Esophagus (tissue), 2 donors: Measurements from ENCODE around the gene SNCB. TPM values are rescaled to one million over a fixed set of nuclear protein-coding genes. Genes with fewer than 3 reads are reported as not detected.

Experiments
- H3K27ac ChIP-seq, 2 donors: one replicate each; pipeline ENCODE4 v1.5.1; 2013; ENCODE audit warnings: low read depth in 2 of 2, mild to moderate bottlenecking in 2 of 2, inconsistent platforms in 1 of 2, low read length in 1 of 2, moderate library complexity in 1 of 2
- H3K27me3 ChIP-seq, 2 donors: one replicate each; pipeline ENCODE4 v1.6.1; 2013; ENCODE audit warnings: low read length in 2 of 2, control low read depth in 1 of 2, mild to moderate bottlenecking in 1 of 2; ENCODE audit not compliant: insufficient read depth in 2 of 2, control insufficient read depth in 1 of 2
- H3K36me3 ChIP-seq, 2 donors: one replicate each; pipeline ENCODE4 v1.6.1; 2013; ENCODE audit warnings: low read length in 1 of 2; ENCODE audit not compliant: control insufficient read depth in 2 of 2, insufficient read depth in 2 of 2
- H3K4me1 ChIP-seq, 2 donors: one replicate each; pipeline ENCODE4 v1.6.1; 2013; ENCODE audit warnings: low read length in 1 of 2; ENCODE audit not compliant: control insufficient read depth in 2 of 2, insufficient read depth in 2 of 2
- H3K4me3 ChIP-seq, 2 donors: one replicate each; pipeline ENCODE4 v1.5.1; 2013; ENCODE audit warnings: low read length in 2 of 2, mild to moderate bottlenecking in 2 of 2, low read depth in 1 of 2, moderate library complexity in 1 of 2
- H3K9me3 ChIP-seq, 2 donors: one replicate each; pipeline ENCODE4 v1.6.1; 2013; ENCODE audit warnings: mild to moderate bottlenecking in 2 of 2, low read depth in 1 of 2, low read length in 1 of 2, moderate library complexity in 1 of 2; ENCODE audit not compliant: control insufficient read depth in 2 of 2, insufficient read depth in 1 of 2
- WGBS, 2 donors: extraction: QIAGEN DNeasy Blood & Tissue Kit; methylation state at CpG; one replicate each; pipeline ENCODE4 v1.1.7; 2013; 5-methylcytosine and 5-hydroxymethylcytosine counted together
- polyA plus RNA-seq, 2 donors: library from polyadenylated mRNA; stranded (reverse); fragments of 200-250 nt; gene quantifications; one replicate each; pipeline ENCODE4 v1.2.3, GENCODE V29; 2013
- donor health status: healthy with polysubstance abuse.
- donor health status: Bipolar disorder and iron deficiency.

The SNCB gene
- polyA plus RNA-seq, 2 donors = not detected

- WGBS, 2 donors = 52 to 53% methylated on average over 18 of the region's 18 CpGs
- Histone ChIP-seq H3K27me3 (no peaks in the 10 kb centered on the region), H3K4me1 (no peaks in the 10 kb centered on the region)
Measured at GRCh38 chr5:176671890-176672747, 41.8 kb upstream of the SNCB start.

GRCh38 chr5:176671399-176671798 lies 41.1 kb upstream of the SNCB start:
- Histone ChIP-seq H3K4me1 (no peaks in the 10 kb centered on the region), H3K36me3 (no peaks in the 10 kb centered on the region), H3K4me3 (no peak overlapping the region), H3K27me3 (no peaks in the 10 kb centered on the region), H3K27ac (no peak overlapping the region), H3K9me3 (no peaks in the 10 kb centered on the region)
- WGBS, 2 donors = 63% methylated on average over 4 of the region's 4 CpGs

More at GRCh38 chr5:176671890-176672747, 41.8 kb upstream of the SNCB start:
- Histone ChIP-seq H3K36me3 (no peaks in the 10 kb centered on the region), H3K9me3 (no peaks in the 10 kb centered on the region), H3K27ac (no peak overlapping the region), H3K4me3 (no peak overlapping the region)

GRCh38 chr5:176670449-176670848 lies 40.1 kb upstream of the SNCB start:
- no peaks in the 10 kb centered on the region for H3K9me3 ChIP-seq
- H3K27ac ChIP-seq = no peak overlapping the region
- no peaks in the 10 kb centered on the region for H3K4me1 ChIP-seq
- no peak overlapping the region for H3K4me3 ChIP-seq
- WGBS, 2 donors = 76 to 77% methylated on average over 8 of the region's 8 CpGs
- H3K27me3 ChIP-seq = no peaks in the 10 kb centered on the region
- no peaks in the 10 kb centered on the region for H3K36me3 ChIP-seq

GRCh38 chr5:176667637-176668036 lies 37.3 kb upstream of the SNCB start:
- H3K4me1 ChIP-seq = no peaks in the 10 kb centered on the region
- 66 to 75% methylated on average over 7 of the region's 7 CpGs for WGBS, 2 donors
- H3K36me3 ChIP-seq = no peaks in the 10 kb centered on the region
- H3K27ac ChIP-seq = no peak overlapping the region
- no peak overlapping the region for H3K4me3 ChIP-seq
- no peaks in the 10 kb centered on the region for H3K9me3 ChIP-seq
- peaks cover 0 to 3% of the 10 kb centered on the region in 2 donors for H3K27me3 ChIP-seq

GRCh38 chr5:176665517-176665916 lies 35.2 kb upstream of the SNCB start:
- no peak overlapping the region for H3K4me3 ChIP-seq
- no peaks in the 10 kb centered on the region for H3K4me1 ChIP-seq
- no peak overlapping the region for H3K27ac ChIP-seq
- 75 to 86% methylated on average over 6 of the region's 6 CpGs for WGBS, 2 donors
- H3K9me3 ChIP-seq = no peaks in the 10 kb centered on the region
- H3K27me3 ChIP-seq = peaks cover 0 to 3% of the 10 kb centered on the region in 2 donors
- no peaks in the 10 kb centered on the region for H3K36me3 ChIP-seq

- Histone ChIP-seq H3K36me3 (no peaks in the 10 kb centered on the region), H3K27me3 (peaks cover 0 to 3% of the 10 kb centered on the region in 2 donors), H3K4me3 (no peak overlapping the region), H3K9me3 (no peaks in the 10 kb centered on the region), H3K4me1 (no peaks in the 10 kb centered on the region), H3K27ac (no peak overlapping the region)
- 29 to 34% methylated on average over 17 to 19 of the region's 19 CpGs for WGBS, 2 donors
Measured at GRCh38 chr5:176664886-176665285, 34.6 kb upstream of the SNCB start.

GRCh38 chr5:176664479-176664878 lies 34.1 kb upstream of the SNCB start:
- WGBS, 2 donors = 33 to 34% methylated on average over 5 to 6 of the region's 6 CpGs
- Histone ChIP-seq H3K9me3 (no peaks in the 10 kb centered on the region), H3K4me1 (no peaks in the 10 kb centered on the region), H3K36me3 (no peaks in the 10 kb centered on the region), H3K27ac (no peak overlapping the region), H3K4me3 (no peak overlapping the region), H3K27me3 (peaks cover 0 to 3% of the 10 kb centered on the region in 2 donors)

- Histone ChIP-seq H3K36me3 (no peaks in the 10 kb centered on the region), H3K9me3 (no peaks in the 10 kb centered on the region), H3K4me1 (peaks cover 0 to 2% of the 10 kb centered on the region in 2 donors), H3K4me3 (no peak overlapping the region), H3K27me3 (peaks cover 0 to 3% of the 10 kb centered on the region in 2 donors), H3K27ac (no peak overlapping the region)
- WGBS, 2 donors = 77 to 84% methylated on average over 10 of the region's 10 CpGs
Measured at GRCh38 chr5:176663566-176663965, 33.2 kb upstream of the SNCB start.

- Histone ChIP-seq H3K9me3 (no peaks in the 10 kb centered on the region), H3K4me1 (peaks cover 0 to 2% of the 10 kb centered on the region in 2 donors), H3K27me3 (peaks cover 0 to 3% of the 10 kb centered on the region in 2 donors), H3K27ac (no peak overlapping the region), H3K36me3 (no peaks in the 10 kb centered on the region), H3K4me3 (no peak overlapping the region)
- 84 to 86% methylated on average over 21 of the region's 21 CpGs for WGBS, 2 donors
Measured at GRCh38 chr5:176662371-176663333, 32.3 kb upstream of the SNCB start.
